Ramos (cell line): Measurements from ENCODE around the gene B3GAT2.

Experiments
- in situ Hi-C: fragments of 300-500 bp; cut with MboI; formaldehyde crosslinking; loops from one replicate; pipeline ENCODE4 v1.14.3; 2022; ENCODE audit warnings: low sequenced_read_pairs; ENCODE audit not compliant: unreplicated experiment

Gene B3GAT2

DNA sequence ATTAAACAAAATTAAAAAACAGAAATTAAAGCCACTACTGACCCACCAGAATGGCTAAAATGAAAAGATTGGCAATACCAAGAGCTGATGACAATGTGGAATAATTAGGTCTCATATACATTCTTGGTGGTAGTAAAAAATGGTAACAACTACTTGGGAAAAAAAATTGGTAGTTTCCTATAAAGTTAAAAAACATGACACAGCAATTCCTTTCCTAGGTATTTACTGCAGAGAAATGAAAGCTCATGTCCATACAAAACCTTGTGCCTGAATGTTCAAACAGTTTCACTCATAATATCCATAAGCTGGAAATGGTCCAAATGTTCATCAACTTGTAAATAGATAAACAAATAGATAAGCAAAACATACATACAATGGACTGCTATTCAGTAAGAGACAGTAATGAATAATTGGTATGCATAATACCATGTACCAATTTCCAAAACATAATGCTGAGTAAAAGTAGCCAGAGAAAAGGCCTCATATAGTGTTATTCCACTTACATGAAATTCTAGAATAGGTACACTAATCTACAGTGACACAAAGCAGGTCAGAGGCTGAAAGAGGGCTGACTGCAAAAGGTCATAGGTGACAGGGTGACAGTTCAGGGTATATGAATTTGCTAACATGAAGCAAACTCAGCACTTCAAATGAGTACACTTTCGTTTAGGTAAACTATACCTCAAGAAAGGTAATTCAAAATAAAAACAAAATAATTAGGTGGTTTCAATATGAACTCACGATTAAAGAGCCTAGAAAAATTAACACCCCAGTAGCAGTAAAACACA, 53.0 kb downstream of the B3GAT2 start:
- in situ Hi-C loops, result no loop called here

DNA sequence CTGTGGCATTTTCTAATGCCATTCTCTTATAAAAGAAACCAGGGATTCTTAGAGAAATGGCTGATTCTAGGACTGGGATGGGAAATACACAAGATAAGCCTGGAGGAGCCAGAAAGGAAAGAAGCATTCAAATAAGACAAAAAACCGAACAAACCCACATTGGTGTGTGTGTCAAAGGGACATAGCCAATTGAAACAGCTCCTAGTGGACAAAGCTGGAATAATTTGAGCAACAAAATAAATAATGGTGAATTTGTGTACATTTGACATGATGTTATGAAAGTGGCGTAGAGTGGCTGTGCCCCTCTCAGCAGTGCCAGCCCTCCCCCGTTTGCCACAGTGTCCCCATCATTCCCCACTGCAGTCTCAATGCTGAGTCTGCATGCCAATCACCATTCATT, 55.5 kb downstream of the B3GAT2 start:
- in situ Hi-C loops, result no loop called here

DNA sequence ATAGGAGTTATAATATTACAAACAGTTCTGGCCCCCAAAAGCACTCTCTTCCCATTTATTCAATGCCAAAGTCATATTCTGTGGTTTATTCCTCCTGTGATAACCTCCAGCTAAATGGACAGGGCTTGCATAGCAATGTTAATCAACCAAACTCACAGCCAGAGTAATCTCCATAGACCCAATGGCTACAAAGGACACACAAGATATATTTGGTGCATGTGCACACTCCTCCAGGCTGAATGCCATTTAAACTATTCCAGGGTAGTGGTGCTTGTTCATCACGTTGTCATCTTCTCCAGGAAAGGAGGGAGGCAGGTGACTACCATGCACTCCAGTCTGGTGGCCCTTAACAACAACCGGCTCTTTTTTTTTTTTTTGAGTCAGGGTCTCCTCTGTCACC, 56.8 kb downstream of the B3GAT2 start:
- in situ Hi-C loops, result no loop called here

DNA sequence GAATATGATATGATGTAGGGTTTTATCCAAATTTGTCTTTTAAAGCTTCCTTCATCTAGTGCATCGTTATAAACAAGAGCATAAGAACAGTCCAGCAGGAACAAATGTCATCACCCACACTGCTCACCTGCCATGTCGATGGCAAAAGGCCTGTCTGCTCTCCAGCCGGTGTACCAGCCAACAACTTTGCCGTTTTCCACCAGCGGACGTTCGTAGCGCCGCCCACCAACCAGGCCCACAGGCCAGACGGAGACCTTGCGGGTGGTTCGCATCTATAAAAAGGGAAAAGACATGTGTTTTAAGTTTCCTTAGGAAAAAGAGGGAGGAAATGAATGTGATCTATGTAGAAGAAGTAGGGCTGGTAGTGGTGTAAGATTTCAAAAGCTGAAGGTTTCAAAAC, 62.9 kb downstream of the B3GAT2 start:
- in situ Hi-C loops, result loop anchor here (25.0 kb wide), 1 partner anchor 582 kb away; the partner anchor contains the start of gene COL9A1

DNA sequence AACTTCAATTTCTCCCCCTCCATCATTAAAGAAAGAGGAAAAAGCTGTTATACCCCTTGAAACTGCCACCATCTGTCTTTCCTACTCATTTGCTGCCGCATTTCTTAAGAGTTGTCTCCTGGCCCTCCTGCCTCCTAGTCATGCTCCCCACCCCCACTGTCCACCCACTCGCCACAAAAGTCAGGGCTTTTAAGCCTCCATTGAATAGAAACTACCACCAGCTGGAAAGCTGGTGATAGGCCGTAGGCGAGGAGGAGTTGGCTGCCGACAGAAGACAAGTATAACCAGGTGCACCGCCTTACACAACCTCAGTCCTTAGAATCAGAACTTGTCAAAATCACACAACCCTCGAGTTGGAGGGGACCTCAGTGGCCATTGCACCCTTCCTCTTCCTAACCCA, 67.6 kb downstream of the B3GAT2 start:
- in situ Hi-C loops, result loop anchor here (5.0 to 25.0 kb wide), 2 partner anchors 187 to 577 kb away; partner anchors contain the start of gene COL9A1

DNA sequence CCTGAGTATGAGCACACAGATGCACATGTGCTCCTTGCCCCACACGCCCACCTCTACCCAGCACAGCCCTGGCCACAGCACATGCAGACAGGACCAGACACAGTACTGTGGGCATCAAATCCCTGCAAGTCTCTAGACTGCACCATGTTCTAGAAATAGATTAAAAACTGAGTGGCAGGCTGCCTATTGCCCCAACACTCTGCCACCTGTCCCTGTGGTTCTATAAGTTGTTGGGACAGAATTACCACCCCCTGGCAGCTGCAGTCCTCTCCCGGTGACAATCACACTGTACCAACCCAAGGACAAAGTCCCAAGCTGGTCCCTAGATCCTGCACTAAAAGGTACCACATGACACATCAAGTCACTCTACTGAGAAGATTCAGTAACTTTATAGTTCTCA, 70.2 kb downstream of the B3GAT2 start:
- in situ Hi-C loops, result loop anchor here (5.0 to 25.0 kb wide), 2 partner anchors 184 to 574 kb away; partner anchors contain the start of gene COL9A1

DNA sequence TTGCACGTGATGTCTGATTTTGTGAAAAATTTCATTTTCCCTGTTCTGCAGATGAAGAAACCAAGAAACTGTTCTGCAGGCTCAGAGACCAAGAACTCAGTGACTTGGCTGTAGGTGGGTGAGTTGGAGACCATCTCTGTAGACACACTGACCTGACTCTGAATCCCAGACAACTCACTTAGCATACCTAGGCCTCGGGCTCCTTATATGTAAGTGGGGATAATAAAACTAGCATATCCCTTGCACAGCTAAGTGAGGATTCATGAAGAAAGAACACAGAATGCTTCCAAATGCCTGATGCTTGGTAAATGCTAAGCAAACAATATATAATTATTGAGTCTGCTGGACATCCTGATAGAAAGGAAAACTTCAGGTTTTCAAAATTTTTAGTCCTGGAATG, 70.8 kb downstream of the B3GAT2 start:
- in situ Hi-C loops, result loop anchor here (5.0 to 25.0 kb wide), 2 partner anchors 184 to 574 kb away; partner anchors contain the start of gene COL9A1

DNA sequence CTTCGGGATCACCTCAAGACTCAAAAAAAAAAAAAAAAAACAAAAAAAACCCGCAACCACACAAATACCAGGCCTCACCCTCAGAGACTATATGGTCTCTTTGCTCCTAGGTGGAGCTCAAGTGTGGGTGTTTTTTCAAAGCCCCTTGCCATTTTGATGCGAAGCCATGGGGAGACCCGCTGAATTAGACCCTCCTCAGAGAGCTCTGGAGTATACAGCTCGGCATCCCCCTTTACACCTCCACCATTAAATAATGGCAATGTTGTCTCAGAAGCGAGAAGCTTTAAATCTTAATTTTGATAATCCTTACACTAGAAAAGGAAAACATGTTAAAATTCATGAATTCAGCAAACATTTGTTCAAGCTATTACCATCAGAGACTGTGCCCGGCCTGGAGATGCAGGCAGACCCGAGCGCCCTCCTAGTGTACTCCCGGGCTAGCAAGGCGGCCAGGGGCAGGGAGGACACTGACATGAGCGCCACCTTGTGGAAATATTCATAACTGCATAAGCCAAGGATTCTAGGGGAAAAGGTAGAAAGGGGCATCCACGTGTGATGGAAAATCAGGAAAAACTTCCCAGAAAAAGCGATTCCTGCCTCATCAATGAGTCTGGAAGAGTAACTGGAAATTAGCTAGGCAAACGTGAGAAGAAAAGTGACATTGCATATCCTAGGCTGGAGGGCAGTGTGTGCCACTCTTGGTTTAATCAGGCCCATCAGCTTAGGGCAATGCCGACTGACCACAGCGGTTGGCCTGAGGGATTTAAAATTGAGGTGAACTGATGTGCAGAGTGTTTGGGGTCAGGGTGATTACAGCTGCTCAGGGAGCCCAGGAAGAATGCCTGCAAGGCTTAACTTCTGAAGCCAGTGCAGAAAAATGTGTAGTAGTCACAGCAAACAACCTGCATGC, 72.5 kb downstream of the B3GAT2 start:
- in situ Hi-C loops, result loop anchor here (25.0 kb wide), 1 partner anchor 572 kb away; the partner anchor contains the start of gene COL9A1

DNA sequence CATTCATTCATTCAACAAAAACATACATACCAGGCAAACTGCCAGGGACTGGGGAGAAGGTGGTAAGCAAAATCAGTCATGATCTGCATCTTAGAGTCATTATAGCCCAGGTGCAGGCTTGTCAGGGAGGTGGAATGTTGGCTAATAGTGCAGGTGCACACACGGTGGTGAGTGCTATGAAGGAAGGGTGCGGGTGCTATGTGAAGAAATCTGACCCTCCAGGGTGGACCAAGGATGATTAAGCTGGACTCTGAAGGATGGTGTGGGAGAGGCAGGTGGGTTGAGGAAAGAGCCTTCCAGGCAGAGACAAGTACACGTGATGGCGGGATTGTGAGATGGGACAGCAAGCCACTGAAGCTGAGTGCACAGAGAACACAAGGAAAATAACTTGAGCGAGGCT, 77.4 kb downstream of the B3GAT2 start:
- in situ Hi-C loops, result loop anchor here (25.0 kb wide), 1 partner anchor 567 kb away; the partner anchor contains the start of gene COL9A1

DNA sequence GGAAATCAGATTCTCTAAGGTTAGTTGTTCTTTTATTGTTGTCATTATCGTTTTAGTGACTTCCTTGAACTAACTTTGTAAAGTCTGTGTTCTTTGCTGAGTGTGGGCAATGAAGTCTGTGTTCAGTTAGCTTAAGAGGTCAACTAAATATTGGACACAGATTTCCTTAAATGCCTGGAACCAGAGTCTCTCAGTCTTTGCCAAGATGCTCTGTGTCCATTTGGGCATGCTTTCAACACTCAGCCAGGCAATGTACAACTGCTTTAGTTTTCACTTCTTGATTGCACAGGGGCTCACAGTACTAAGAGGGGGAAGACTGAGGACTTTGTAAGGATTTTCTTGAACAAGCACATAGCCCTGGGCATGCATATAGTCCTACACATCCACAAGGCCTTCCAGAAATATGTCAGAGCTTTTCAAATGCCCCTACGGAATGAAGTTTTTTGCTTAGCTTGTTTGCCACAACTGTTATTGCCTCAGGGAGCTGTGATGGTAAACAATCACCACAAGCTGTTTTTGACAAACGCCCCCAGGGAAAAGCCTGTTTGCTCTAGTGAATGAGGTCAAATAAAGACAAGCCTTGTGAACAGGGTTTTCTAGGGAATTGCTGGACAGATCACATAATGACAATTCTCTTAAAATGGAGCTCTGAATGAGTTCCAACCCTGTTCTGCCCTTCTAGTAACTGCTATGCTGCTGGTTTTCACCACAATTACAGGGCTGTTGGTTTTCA, 82.5 kb downstream of the B3GAT2 start:
- in situ Hi-C loops, result no loop called here

DNA sequence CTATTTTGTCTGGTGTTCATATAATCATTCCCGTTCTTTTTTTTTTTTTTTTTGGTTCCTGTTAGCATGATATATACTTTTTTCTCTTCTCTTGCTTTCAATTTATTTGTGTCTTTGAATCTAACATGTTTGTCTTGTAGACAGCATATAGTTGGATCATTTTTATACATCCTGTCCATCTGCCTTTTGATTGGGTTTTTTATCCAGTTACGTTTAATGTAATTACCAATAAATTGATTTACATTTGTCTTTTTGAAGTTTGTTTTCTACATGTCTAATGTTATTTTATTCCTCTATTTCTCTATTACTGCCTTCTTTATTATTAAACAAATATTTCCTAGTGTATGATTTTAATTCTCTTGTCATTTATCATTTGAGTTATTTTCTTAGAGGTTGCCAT, 84.4 kb downstream of the B3GAT2 start:
- in situ Hi-C loops, result no loop called here

DNA sequence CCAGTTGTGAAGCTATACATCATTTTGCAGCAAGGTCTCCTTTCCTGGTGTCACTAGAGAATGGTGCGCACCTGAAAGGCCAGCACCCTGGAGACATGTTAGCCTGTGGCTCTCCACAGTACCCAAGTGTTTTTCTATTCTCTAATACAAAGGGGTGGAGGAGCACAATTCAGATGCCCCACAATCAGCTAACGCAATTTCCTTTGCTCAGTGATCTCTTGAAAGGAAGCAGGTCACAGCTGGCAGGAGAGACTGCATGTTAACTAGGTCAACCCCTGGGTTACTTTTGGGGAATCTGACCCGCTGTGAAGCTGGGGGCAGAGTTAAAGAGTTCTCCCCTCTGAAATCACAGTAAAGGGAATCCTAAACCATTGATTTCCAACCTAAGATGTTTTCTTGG, 92.5 kb downstream of the B3GAT2 start:
- in situ Hi-C loops, result no loop called here

DNA sequence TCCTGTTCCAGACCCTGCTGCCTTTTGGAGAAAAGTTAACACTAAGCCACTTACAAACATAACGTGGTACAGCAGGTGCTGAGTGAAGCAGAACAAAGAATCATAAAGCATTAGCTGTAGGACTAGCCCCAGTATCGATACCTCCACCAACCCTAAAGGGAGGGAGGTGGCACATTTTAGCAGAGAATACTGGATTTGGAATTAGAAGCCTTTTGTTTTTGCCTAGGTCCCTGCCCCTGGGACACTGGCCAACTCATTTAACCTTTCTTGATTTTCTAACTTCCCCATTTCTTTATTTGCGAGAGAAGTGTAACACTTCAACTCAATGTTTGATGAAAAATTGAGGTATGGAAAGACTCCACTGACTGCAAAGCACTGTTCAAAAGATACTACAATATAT, 93.5 kb downstream of the B3GAT2 start:
- in situ Hi-C loops, result no loop called here

DNA sequence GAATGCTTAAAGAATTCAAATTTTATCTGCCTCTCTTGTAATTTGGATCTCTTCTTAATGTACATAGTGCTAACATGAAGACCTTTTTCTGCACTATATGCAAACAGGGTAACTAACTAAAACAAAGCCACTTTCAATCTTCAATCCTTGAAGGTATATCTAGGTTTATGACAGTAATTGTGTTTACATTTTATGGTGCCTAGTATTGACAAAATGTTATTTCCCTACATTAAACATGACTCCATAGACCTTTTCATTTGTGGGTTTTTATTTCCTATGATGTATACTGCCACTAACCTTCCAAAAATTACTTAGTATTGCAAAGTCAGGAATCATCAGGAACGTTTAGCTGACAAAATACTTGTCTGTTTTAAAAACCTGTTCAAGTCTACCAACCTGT, 95.9 kb downstream of the B3GAT2 start:
- in situ Hi-C loops, result no loop called here

DNA sequence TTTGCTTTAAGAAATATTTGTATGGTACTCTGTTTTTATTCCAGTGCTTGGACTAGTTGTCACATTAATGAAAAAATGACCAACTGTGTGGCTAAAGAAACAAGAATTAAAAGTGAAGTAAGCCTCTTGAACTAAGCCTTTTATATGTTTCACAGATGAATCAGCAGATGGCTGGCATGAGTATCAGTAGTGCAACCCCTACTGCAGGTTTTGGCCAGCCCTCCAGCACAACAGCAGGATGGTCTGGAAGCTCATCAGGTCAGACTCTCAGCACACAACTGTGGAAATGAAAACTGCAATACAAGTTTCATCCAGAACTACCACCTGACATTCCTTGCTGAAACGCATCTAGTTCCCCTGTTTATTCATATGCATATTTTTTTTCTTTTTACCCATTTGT, 96.8 kb downstream of the B3GAT2 start:
- in situ Hi-C loops, result no loop called here

DNA sequence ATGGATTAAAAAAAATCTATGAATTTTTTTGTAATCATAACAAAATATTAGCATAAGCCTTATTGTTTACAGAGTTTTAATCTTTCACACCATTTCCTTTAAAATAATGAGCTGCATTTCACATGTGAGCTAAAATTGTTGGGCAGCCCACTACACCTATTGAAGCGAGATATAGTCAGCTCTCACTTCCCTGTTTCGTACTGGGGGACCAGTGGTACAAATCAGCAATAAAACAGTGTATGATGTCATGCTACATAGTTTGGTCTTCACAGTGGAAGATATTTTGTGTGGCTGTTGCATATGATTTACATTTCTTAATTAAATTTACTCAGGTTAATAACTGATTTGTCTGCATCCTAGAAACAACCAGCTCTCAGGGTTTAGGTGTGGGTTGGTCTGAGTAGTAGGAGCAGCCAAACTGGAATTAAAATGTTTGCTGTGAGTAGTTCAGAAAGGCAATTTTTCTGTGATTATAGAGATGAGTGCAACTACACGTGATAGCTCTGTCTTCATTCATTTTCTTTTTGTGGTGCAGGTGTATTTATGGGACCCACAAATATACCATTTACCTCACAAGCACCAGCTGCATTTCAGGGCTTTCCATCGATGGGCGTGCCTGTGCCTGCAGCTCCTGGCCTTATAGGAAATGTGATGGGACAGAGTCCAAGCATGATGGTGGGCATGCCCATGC, 99.3 kb downstream of the B3GAT2 start:
- in situ Hi-C loops, result no loop called here

DNA sequence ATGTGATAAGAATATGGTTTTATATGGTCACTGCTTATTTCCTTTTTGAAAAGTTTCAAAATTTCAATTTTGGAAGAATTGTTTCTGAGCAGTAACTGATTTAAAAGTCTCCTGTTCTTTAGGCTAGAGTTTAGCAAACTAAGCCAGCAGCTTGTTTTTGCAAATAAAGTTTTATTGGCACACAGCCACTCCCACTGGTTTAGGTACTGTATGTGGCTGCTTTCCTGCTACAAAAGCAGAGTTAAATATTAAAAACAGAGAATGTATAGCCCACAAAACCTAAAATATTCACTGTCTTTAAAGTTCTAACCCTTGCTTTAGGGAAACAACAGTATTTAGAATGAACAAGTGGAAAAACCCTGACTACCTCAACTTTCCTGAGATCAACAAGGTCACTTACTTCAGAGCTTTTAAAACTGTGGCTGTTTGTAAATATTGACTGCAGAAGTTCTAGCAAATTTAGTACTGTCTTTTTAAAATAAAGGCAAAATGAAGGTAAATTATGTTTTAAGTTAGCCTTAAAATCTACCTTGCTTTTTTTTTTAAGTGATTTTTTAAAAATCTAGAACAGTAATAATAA, 104.1 kb downstream of the B3GAT2 start:
- in situ Hi-C loops, result no loop called here

DNA sequence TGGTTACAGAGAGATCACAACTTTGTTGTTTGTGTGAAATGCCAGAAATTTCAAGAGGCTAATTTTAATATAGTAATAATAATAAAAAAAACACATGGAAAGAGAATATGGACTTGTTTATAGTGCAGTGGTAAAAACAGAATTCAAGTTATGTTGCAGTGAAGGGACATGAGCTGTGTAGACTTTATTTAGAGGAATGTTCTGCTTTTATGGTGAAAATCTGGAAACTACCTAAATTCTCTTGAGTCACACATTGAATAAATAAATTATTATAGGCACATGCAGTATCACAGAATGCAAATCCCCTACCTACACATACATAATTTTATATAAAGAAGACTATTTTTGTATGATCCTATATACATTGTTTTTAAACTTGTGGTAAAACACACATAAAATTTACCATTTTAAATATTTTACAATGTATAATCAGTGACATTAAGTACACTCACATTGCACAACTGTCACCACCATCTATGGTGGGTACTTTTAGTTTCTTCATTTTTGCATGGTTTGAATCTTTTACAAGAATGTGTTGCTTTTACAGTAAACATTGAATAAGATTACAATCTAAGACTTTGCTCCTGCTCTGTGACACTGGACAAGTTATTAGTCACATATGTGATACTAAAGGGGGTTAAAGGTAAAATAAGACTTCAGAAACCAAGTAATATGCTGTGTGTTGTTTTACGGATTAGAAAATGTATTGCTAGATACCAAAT, 107.4 kb downstream of the B3GAT2 start:
- in situ Hi-C loops, result no loop called here
